HG02840 (cell line): ENCODE measurements around the gene C16orf87.
A peak's percentile ranks its signal among the peaks of the same experiment; 100 is the strongest.
"Not testable (repeated sequence)": the region's sequence is repeated elsewhere in the genome, so short reads cannot be mapped to it uniquely, and the experiment has no call there.

Experiments
- ATAC-seq: cut with Tn5 transposase; IDR thresholded peaks from one replicate; pipeline ENCODE4 v1.9.1; 2021; ENCODE audit warnings: mild to moderate bottlenecking, moderate library complexity, moderate number of reproducible peaks; ENCODE audit not compliant: unreplicated experiment, low FRiP score

Gene C16orf87, protein sequence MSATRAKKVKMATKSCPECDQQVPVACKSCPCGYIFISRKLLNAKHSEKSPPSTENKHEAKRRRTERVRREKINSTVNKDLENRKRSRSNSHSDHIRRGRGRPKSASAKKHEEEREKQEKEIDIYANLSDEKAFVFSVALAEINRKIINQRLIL

DNA sequence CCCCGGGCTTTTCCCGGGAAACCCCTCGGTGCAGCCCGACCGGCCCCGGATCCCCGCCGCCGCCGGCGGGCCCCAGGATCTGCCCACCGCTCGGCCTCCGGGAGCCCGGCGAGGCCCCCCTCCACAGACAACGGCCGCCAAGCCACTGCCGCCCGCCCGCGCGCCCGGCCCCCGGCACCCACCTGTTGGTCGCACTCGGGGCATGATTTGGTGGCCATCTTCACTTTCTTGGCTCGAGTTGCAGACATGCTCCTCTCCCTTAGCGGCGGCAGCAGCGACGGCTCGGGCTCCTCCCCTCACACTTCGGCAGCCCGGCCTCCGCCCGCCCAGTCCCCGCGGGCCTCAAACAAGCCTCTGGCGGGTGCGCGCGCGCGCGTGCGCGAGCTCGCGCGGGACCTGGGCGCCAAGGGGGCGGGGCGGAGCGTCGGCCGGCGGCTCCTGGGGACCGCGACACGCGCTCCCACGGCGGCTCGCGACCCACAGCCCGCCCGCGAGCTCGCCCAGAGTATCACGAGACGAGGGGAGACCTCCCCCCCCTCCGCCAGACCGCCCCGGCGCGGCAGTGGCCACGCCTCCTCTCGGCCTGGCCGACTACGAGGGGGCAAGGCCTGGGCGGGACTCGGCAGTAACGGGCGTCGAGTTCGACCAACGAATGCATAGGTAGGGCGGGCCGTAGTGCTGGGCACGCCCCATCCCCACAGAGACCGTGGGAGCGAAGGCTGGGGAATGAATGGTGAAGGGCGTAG lies at the start of gene C16orf87:
C16orf87 (minus strand) TSS at position 279 of the 746 bp plus-strand sequence; CDS start at position 248, 31 bp downstream.
- ATAC-seq = peak; percentile 92

DNA sequence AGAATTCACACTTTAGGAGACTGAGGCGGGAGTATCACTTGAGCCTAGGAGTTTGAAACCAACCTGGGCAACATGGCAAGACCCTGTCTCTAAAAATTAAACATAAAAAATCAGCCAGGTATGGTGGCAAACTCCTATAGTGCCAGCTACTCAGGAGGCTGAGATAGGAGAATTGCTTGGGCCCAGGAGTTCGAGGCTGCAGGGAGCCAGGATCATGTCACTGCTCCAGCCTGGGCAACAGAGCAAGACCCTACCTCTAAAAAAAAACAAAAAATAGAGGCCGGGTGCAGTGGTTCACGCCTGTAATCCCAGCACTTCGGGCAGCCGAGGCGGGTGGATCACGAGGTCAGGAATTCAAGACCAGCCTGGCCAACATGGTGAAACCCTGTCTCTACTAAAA lies 44.3 kb upstream of the C16orf87 start:
- ATAC-seq = no peak

DNA sequence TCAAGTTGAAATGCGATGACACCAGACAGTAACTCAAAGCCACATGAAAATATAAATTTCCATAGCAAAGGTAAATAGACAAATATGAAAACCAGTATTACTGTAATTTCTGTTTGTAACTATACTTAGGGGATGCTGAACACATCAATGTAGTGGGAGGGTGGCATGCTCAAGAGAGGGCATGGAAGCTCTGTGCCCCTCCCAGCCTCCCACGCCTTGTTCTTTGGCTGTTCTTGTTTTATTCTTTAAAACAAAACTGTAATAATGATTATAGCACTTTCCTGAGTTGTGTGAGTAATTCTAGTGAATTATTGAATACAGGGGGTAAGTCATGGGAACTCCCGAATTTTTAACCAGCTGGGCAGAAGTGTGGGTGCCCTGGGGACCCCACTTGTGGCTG lies 42.2 kb upstream of the C16orf87 start:
- no peak for ATAC-seq

DNA sequence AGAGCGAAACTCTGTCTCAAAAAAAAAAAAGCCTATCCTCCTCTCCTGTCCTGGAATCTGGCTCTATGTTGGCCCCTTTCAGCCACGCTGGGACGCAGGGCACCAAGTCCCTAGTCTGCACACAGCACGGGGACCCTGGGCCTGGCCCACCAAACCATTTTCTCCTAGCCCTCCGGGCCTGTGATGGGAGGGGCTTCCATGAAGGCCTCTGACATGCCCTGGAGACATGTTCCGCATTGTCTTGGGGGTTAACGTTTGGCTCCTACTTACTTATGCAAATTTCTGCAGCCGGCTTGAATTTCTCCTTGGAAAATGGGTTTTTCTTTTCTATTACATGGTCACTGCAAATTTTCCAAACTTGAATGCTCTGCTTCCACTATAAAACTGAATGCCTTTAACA lies 40.6 kb upstream of the C16orf87 start:
- no peak for ATAC-seq

DNA sequence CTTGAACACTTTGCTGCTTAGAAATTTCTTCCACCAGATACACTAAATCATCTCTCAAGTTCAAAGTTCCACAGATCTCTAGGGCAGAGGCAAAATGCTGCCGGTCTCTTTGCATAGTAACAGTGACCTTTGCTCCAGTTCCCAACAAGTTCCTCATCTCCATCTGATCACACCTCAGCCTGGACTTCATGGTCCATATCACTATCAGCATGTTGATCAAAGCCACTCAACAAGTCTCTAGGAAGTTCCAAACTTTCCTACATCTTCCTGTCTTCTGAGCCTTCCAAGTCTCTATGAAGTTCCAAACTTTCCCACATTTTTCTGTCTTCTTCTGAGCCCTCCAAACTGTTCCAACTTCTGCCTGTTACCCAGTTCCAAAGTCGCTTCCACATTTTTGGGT lies 37.9 kb upstream of the C16orf87 start:
- not testable (repeated sequence) for ATAC-seq

DNA sequence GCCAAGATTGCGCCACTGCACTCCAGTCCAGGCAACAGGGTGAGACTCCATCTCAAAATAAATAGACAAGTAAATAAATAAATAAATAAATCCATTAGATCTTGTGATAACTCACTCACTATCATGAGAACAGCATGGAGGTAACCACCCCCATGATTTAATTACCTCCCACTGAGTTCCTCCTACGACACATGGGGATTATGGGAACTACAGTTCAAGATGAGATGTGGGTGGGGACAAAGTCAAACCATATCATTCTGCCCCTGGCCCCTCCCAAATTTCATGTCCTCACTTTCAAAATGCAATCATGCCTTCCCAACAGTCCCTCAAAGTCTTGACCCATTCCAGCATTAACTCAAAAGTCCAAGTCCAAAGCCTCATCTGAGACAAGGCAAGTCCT lies 36.5 kb upstream of the C16orf87 start:
- ATAC-seq = not testable (repeated sequence)

DNA sequence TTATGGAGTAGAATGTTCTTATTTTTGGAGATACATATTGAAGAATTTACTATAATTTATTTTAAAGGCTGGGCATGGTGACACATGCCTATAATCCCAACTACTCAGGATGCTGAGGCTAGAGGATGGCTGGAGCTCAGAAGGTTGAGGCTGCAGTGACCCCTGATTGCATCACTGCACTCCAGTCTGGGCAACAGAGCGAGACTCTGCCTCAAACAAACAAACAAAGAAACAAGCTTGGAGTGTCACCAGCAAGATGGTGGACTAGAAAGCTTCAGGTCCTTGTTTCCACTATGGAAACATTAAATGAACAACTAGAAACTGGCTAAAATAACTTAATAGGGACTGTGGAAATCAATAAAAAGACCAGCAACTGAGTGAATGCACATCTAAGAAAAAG lies 35.3 kb upstream of the C16orf87 start:
- ATAC-seq = no peak

DNA sequence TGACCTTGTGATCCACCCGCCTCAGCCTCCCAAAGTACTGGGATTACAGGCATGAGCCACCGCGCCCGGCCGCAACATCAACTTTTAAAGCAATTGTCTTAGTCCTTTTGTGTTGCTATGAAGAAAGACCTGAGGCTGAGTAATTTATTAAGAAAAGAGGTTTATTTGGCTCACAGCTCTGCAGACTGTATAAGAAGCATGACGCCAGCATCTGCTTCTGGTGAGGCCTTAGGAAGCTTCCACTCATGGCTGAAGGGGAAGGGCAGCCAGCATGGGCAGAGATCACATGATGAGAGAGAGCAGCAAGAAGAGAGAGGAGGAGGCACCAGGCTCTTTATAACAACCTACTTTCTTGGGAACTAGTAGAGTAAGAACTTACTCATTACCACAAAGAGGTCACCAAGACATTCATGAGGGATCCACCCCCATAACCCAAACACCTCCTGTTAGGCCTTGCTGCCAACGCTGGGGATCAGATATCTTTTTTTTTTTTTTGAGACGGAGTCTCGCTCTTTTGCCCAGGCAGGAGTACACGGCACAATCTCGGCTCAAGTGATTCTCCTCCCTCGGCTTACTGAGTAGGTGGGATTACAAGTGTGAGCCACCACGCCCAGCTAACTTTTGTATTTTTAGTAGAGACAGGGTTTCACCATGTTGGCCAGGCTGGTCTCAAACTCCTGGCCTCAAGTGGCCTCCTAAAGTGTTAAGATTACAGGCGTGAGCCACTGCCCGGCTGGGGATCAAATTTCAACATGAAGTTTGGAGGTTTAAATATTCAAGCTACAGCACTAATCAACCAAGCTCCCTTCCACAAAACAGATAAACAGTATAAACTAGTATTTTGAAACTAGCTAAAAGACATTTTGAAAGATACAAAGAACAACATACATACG lies 31.8 kb upstream of the C16orf87 start:
- no peak for ATAC-seq

DNA sequence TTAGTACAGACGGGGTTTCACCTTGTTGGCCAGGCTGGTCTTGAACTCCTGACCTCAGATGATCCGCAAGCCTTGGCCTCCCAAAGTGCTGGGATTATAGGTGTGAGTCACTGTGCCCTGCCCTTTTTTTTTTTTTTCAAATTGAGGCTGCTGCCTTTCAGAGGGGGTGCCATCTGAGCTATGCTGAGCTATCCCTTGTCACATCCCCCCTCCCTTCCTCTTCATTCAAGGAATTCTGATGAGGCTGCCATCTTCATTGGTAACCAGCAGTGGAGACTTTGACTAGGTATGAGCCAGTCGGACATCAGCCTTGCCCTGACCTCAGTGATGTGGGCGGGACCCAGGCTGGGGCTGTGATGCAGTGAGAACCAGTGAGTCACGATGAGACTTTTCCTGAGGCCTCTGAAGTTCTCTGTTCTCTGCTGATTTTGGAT lies 28.8 kb upstream of the C16orf87 start:
- ATAC-seq = no peak

DNA sequence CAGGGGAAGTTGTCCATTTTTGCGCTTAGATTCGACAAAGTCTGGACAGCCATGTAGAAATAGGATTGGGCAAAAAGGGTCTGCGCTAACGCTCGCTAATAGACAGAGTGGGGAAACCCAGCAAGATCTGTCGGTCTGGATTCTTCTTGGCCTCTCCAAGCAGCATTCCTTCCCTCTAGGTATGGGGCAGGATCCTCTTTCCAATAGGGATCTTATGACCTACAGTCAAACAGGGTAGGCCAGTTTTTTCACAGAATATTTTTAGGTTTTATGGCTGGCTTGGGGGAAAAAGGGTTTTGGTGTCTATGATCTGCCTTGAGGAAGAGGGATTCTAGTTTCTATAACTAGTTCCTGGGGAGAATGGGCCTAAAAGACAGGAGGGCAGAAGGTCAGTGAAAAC lies 27.2 kb upstream of the C16orf87 start:
- ATAC-seq = no peak

DNA sequence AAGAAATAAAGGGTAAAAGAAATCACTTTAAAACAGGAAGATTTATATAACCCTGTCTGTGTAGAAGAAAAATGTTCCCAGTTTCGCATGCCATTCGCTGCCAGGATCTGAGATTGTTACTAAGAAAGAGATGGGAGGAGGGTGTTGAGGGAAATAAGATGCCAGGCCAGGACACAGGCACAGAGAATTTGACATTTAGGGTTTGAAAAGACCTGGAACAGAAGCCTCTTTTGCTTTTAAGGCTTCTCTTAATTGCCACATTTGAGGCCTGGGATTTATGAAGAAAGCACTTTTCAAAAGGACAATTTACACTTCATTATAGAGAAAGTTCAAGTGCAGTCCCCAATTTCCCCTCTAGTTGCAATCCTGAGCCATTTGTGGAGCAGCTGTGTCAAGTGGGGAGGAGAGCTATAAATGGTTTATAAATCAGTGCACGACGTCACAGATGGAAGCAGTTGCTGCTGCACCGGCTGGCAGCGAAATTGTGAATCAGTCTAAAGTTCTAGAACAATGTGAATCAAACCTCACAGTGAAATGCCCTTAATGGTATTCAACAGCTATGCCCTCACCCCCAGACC lies 26.5 kb upstream of the C16orf87 start:
- ATAC-seq = no peak

DNA sequence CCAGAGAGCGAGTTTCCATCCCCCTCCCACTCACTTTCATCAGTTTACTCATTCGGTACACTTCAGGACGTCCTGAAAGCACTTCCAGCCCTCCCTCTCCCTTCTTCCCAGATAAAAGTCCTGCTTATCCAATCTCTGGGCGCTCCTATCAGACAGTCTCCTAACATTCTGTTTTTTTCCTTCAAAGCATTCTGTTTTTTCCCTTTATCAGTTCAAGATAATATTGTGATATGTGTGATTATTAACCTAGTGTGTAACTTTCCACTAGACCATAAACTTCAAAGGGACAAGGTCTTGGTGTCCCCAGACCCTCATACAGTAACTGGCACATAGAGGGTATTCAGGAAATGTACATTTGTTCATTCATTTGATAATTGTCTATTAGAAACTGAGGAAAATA lies 24.4 kb upstream of the C16orf87 start:
- ATAC-seq = no peak

DNA sequence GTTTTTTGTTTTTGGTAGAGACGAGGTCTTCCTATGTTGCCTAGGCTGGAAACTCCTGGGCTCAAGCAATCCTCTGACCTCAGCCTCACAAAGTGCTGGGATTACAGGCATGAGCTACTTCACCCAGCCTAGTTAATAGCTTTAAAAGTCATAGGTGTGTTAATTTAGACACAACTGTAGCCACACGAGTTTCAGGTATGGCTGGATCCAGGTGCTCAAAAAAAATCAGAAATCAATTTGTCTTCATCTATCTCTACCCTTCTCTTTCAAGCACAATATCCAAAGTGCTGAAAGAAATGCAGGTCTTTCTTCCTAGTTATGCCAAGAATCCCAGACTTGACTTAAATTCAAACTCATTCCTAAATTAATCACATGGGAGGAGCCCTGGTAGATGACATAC lies 23.9 kb upstream of the C16orf87 start:
- ATAC-seq = no peak

DNA sequence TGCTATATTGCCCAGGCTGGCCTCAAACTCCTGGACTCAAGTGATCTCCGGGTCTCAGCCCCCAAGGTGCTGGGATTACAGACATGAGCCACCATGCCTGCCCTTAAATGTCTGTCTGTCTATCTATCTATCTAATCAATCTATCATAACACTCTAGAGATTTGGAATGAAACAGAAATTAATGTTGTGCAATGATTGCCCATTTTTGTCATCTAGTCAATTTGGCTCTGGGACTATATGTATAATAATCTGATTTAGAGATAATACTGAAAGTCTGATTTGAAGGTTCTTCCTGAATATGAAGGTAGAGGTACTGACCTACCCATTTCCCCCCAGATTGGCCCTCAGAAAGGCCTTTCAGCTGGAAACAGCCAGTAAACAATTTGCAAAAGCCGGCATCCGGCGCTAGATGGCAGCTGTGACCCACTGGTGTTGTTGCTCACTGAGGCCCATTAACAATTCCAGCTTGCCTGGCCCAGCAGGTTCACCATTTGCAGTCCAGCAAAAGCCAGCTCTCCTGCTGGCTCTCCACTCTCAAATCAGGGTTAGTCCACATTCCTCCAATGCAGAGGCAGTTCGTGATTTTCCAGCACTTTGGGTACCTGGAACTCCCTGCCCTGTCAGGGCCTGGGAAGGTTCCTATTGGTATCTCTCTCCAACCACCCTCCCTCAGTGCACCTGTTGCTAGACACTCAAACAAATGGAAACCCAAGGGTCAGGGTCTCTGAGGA lies 22.9 kb upstream of the C16orf87 start:
- no peak for ATAC-seq

DNA sequence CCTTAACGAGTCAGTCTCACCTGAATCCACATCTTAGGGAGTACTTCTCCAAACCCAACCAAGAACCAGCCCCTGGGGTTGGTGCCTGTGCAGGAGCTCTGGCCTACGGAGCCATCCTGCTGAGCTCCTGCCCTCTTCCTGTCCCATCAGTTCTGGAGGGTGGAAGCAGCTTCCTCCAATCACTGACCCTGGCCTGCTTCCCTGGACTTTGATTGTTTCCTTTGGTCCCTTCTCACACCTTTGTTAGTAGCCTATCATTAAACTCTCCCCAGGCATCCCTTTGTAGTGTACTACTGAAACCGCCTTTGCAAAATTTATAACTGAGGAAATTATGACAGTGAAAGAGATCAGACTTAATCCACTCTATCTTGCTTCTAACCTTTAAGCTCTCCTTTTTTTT lies 21.1 kb upstream of the C16orf87 start:
- no peak for ATAC-seq

DNA sequence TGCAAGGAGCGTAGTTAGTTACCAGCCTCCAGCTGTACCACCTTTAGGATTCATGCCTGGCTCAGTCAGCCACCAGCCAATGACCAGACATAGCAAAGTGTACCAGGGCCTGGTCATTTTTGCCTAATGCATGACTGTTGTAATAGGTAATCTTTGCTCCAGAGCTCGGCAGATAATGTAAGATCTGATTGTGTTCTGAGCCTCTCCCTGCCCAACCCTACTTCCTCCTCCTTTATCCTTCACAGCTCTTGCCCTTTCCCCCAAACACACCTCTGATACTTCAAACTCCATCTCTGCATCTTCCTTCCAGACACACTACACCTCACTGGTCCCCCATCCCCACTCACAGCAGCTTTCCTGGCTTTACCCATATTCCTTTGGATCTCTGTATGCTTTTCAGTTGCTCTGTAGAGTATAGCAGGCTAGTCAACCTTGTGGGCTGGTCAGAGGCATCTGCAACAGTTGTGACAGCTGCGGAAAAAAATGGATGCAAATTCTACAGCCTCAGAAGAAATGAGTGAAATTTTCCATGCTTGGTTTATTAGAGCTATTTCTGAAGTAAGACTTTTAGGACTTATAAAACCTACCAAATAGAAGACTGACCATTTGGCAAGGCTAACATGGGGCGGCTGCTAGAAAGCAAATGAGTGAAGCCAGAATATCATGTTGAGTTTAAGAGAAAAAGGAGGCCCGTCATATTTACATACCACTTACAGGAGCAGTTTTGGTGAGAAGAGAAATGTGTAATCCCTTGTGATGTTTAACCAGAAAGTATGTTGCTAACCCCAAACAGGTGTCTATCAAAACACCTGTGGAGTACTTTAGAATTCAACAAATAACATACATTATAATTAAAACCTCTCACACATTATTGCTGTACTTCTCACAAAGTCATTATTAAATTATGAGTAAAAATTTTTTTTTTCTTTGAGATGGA lies 19.9 kb upstream of the C16orf87 start:
- ATAC-seq = peak; percentile 70

DNA sequence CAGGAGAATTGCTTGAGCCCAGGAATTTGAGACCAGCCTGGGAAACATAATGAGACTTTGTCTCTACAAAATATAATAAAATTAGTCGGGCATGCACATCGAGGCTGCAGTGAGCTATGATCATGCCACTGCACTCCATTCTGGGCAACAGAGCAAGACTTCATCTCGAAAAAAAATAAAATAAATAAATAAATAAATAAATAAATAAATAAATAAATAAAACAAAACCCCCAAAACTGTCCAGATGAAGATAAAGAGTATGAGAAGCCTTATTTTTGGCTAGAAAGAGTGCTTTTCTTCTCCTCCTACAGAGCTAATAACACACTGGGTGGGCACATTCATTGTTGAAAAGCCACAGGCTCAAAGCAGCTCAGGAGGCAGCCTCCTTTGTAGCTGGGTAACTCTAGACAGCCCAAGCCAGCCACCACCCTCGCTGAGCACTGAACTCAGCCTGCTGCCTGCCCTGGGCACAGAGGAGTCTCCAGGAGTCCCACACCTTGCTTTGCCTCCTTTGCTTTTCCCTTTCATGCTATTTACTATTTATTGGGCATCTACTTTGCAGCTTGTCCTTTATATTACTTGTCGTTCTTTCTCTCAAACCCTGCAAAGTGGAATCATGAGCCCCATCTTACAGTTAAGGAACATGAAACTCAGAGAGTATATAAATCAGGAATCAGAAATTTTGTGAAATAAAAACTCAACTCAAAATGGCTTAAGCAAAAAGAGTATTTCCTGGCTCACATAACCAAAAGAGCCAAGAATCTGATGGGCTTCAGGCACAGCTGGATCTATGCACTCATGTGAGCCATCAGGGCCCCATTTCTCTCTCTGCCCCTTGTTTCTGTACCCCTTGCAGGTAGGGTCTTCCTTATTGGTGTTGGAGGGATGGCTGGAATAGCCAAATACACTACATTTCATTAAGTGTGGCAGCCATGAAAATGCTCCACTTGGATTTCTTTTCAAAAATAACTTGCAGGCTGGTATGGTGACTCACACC lies 18.1 kb upstream of the C16orf87 start:
- no peak for ATAC-seq

DNA sequence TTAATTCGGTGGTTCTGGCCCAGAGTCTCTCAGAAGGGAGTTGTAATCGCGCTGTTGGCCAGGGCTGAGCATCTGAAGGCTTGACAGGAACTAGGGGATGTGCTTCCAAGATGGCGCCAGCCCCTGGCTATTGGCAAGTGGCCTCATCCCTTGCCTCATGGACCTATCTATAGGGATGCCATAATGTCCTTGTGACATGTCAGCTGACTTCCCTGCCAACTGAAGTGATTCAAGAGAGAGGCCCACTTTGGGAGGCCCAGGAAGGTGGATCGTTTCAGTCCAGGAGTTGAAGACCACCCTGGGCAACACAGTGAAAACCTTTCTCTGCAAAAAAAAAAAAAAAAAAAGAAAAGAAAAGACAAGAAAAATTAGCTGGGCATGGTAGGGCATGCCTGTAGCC lies 15.0 kb upstream of the C16orf87 start:
- no peak for ATAC-seq
